B cell (primary cell): Measurements from ENCODE around the gene SNPH. TPM values are rescaled to one million over a fixed set of nuclear protein-coding genes. Genes with fewer than 3 reads are reported as not detected.

Experiments used
- ATAC-seq: fragments of 200-7000 bp; cut with Tn5 transposase; one replicate; pipeline ENCODE4 v1.10.0; 2021; ENCODE audit warnings: low read depth, mild to moderate bottlenecking, moderate number of reproducible peaks, moderate library complexity
- CTCF ChIA-PET: fragments of 350-600 bp; sonication (Branson Sonifier 250); formaldehyde crosslinking; loops from one replicate; lab custom pipeline; 2021; ENCODE audit warnings: antibody characterized with exemption, inconsistent platforms; lab: Charles Lee
- POLR2A ChIA-PET: fragments of 350-600 bp; sonication (Branson Sonifier 250); formaldehyde crosslinking; loops from one replicate; lab custom pipeline; 2021; ENCODE audit warnings: antibody characterized with exemption; lab: Charles Lee
- DNase-seq: peaks from one replicate; pipeline ENCODE4 v3.0.0; 2013
- H2AFZ ChIP-seq: 2 replicates; pipeline ENCODE4 v1.6.1; 2012; ENCODE audit warnings: mild to moderate bottlenecking, low read depth, low read length; ENCODE audit not compliant: insufficient read depth, poor library complexity, severe bottlenecking
- H3K27ac ChIP-seq, 2 donors: 1 replicate in 1 of 2; 2 replicates in 1 of 2; pipeline ENCODE4 v1.5.1; 2012 to 2013; ENCODE audit warnings: low read length in 2 of 2, mild to moderate bottlenecking in 2 of 2, moderate library complexity in 1 of 2
- H3K27me3 ChIP-seq, 4 experiments: fragments of 200-600 bp in 1 of 4; sonication (generic) in 1 of 4; replicated peaks in 1 of 4; 1 replicate in 2 of 4; 2 replicates in 2 of 4; pipeline versions ENCODE4 v1.6.1 to v1.7.0; 2013 to 2016; ENCODE audit warnings: low read length in 3 of 4, mild to moderate bottlenecking in 2 of 4, mixed read lengths in 1 of 4, moderate library complexity in 1 of 4; ENCODE audit not compliant: insufficient read depth in 4 of 4, control insufficient read depth in 3 of 4; ENCODE audit errors: control extremely low read depth in 1 of 4
- H3K36me3 ChIP-seq, 2 experiments: replicated peaks in 1 of 2; 1 replicate in 1 of 2; 2 replicates in 1 of 2; pipeline versions ENCODE4 v1.6.1 to v1.7.1; 2013; ENCODE audit warnings: low read length in 1 of 2; ENCODE audit not compliant: insufficient read depth in 2 of 2, control insufficient read depth in 1 of 2; ENCODE audit errors: control extremely low read depth in 1 of 2, extremely low read depth in 1 of 2
- H3K4me1 ChIP-seq, 2 donors: fragments of 200-600 bp in 1 of 2; sonication (generic) in 1 of 2; 1 replicate in 1 of 2; 2 replicates in 1 of 2; pipeline versions ENCODE4 v1.5.1 to v1.6.1; 2013 to 2017; ENCODE audit warnings: low read length in 2 of 2; ENCODE audit not compliant: control insufficient read depth in 2 of 2, insufficient read depth in 2 of 2
- H3K4me2 ChIP-seq: replicated peaks from 2 replicates; pipeline ENCODE3; 2012; ENCODE audit warnings: mild to moderate bottlenecking, low read depth, low read length; ENCODE audit not compliant: poor library complexity, severe bottlenecking
- H3K4me3 ChIP-seq, 5 experiments: fragments of 200-600 bp in 1 of 5; sonication (generic) in 1 of 5; 1 replicate in 3 of 5; 2 replicates in 2 of 5; pipeline versions ENCODE4 v1.5.1 to v1.7.0; 2011 to 2016; ENCODE audit warnings: low read length in 4 of 5, mild to moderate bottlenecking in 4 of 5, low read depth in 2 of 5, control low read depth in 1 of 5, moderate library complexity in 1 of 5; ENCODE audit not compliant: insufficient read depth in 1 of 5; ENCODE audit errors: control extremely low read depth in 1 of 5, extremely low read depth in 1 of 5
- H3K79me2 ChIP-seq: fragments of 200-600 bp; sonication (generic); one replicate; pipeline ENCODE4 v1.6.0; 2016; ENCODE audit warnings: low read length; ENCODE audit not compliant: control insufficient read depth, insufficient read depth
- H3K9ac ChIP-seq: fragments of 200-600 bp; sonication (generic); 2 replicates; pipeline ENCODE4 v1.6.1; 2017; ENCODE audit warnings: mild to moderate bottlenecking, low read length, moderate library complexity
- H3K9me3 ChIP-seq, 3 donors: one replicate each; pipeline versions ENCODE4 v1.6.1 to v1.7.1; 2013; ENCODE audit warnings: low read length in 2 of 3; ENCODE audit not compliant: control insufficient read depth in 2 of 3, insufficient read depth in 1 of 3; ENCODE audit errors: control extremely low read depth in 1 of 3
- H4K20me1 ChIP-seq: 2 replicates; pipeline ENCODE4 v1.6.0; 2012; ENCODE audit warnings: mild to moderate bottlenecking, low read length; ENCODE audit not compliant: insufficient read depth, control insufficient read depth, poor library complexity, severe bottlenecking
- H3K27ac Mint-ChIP-seq: one replicate; pipeline ENCODE4 v1.8.0; 2021; ENCODE audit warnings: mixed read lengths
- H3K27me3 Mint-ChIP-seq: one replicate; pipeline ENCODE4 v1.8.0; 2021; ENCODE audit warnings: mixed read lengths
- H3K4me1 Mint-ChIP-seq: one replicate; pipeline ENCODE4 v1.8.0; 2021; ENCODE audit warnings: mixed read lengths
- H3K4me3 Mint-ChIP-seq: one replicate; pipeline ENCODE4 v1.8.0; 2021; ENCODE audit warnings: mixed read lengths
- H3K9me3 Mint-ChIP-seq: one replicate; pipeline ENCODE4 v1.8.0; 2022; ENCODE audit warnings: mixed read lengths; ENCODE audit not compliant: insufficient read depth
- EZH2 ChIP-seq: IDR thresholded peaks from 2 replicates; pipeline ENCODE4 v1.6.1; 2012; ENCODE audit warnings: borderline replicate concordance, low read depth, mild to moderate bottlenecking, moderate library complexity, low read length; ENCODE audit not compliant: insufficient read depth, poor library complexity, severe bottlenecking
- WGBS: methylation state at CpG from one replicate; pipeline ENCODE4 v1.1.5; 2013; ENCODE audit warnings: missing lambda C conversion rate; ENCODE audit not compliant: insufficient coverage; 5-methylcytosine and 5-hydroxymethylcytosine counted together
- intact Hi-C: fragments of 100-400 bp; cut with micrococcal nuclease; formaldehyde crosslinking; loops from one replicate; pipeline ENCODE4 v1.10.0; 2022
- polyA plus RNA-seq: library from polyadenylated mRNA; depleted of rRNA; stranded (reverse); fragments of >200 nt; gene quantifications from 2 replicates; pipeline ENCODE4 v1.2.3, GENCODE V29; 2012
- total RNA-seq, 2 donors: library from RNA; stranded (reverse); fragments of 120-200 nt in 1 of 2; gene quantifications; 1 replicate in 1 of 2; 2 replicates in 1 of 2; pipeline versions ENCODE4 v1.2.3 to v1.2.4, GENCODE V29; 2013 to 2022
- TF ChIP-seq, protein P1 (sequence below): fragments of 200-600 bp; IDR thresholded peaks from one replicate; pipeline ENCODE4 v1.8.0; 2022; ENCODE audit warnings: antibody characterized with exemption, mild to moderate bottlenecking

The SNPH gene
- total and polyA plus RNA-seq, 2 donors (not counting 1 experiment from before 2014, with no cell fraction given) = 0.67 to 3.0 TPM

GRCh38 chr20:1264727-1265126 lies 1.4 kb upstream of the SNPH start:
- Histone ChIP-seq H3K36me3 (no peaks in the 10 kb centered on the region), H3K4me1 (peaks cover 9 to 15% of the 10 kb centered on the region in 2 donors), H3K27ac (no peak overlapping the region), H3K79me2 (no peaks in the 10 kb centered on the region), H3K27me3 (peaks cover 0 to 17% (median 9%) of the 10 kb centered on the region in 4 experiments), H4K20me1 (no peaks in the 10 kb centered on the region), H3K9ac (no peak overlapping the region), H3K9me3 (peaks cover 2 to 8% (median 7%) of the 10 kb centered on the region in 3 donors), H3K4me3 (no peak overlapping the region), H2AFZ (no peak overlapping the region), H3K4me2 (no peak overlapping the region)
- ChIA-PET CTCF (no interaction called here), POLR2A (no interaction called here)
- 94% methylated on average over 2 of the region's 2 CpGs for WGBS
- Mint-ChIP-seq H3K27ac (no peak overlapping the region), H3K9me3 (no peaks in the 10 kb centered on the region), H3K27me3 (peaks cover 13% of the 10 kb centered on the region), H3K4me3 (peak overlapping the region; percentile 91), H3K4me1 (peaks cover 13% of the 10 kb centered on the region)
- TF ChIP-seq EZH2 = no peak
- TF ChIP-seq, protein P1, sequence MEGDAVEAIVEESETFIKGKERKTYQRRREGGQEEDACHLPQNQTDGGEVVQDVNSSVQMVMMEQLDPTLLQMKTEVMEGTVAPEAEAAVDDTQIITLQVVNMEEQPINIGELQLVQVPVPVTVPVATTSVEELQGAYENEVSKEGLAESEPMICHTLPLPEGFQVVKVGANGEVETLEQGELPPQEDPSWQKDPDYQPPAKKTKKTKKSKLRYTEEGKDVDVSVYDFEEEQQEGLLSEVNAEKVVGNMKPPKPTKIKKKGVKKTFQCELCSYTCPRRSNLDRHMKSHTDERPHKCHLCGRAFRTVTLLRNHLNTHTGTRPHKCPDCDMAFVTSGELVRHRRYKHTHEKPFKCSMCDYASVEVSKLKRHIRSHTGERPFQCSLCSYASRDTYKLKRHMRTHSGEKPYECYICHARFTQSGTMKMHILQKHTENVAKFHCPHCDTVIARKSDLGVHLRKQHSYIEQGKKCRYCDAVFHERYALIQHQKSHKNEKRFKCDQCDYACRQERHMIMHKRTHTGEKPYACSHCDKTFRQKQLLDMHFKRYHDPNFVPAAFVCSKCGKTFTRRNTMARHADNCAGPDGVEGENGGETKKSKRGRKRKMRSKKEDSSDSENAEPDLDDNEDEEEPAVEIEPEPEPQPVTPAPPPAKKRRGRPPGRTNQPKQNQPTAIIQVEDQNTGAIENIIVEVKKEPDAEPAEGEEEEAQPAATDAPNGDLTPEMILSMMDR = no peak
- DNase-seq (no peak), ATAC-seq (no peak)
- intact Hi-C loops = loop anchor here (5.0 kb wide), 1 partner anchor 147 kb away; the partner anchor contains the start of gene PSMF1

DNA sequence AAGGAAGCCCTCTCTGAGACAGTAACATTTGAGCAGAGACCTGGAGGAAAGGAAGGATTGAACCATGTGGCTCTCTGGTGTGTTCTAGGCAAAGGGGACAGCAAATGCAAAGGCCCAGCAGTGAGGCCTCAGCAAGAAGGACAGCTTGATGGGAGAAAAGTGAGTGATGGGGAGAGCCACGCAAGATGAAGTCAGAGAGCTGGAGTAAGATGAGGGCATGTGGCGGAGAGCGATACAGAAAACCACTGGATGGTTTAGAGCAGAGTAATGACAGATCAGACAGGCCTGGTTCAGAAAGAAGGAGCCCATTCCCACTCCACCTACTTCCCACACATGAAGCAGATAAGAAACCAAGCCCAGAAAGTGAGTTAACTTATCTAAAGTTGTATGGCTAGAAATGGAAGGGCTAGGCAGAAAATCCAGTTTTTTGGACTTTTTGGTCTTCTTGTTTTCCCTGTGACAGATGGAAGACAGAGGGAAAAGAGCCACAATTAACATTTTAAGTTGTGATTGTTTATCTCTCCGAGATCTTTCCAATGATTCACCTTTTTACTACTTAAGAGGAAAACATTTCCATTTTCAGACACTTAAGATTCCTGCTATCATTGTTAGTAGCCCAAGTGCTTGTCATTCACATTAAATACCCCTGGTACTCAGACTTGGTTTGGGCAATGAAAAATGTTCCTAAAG lies 723 bp upstream of the SNPH start:
- no peaks in the 10 kb centered on the region for H3K36me3 ChIP-seq
- H3K4me2 ChIP-seq = peak overlapping the region; percentile 91
- Mint-ChIP-seq H3K27me3 (peaks cover 13% of the 10 kb centered on the region), H3K4me1 (peaks cover 13% of the 10 kb centered on the region), H3K27ac (no peak overlapping the region), H3K9me3 (no peaks in the 10 kb centered on the region), H3K4me3 (peak overlapping the region; percentile 91)
- peaks cover 2 to 8% (median 7%) of the 10 kb centered on the region in 3 donors for H3K9me3 ChIP-seq
- H3K27ac ChIP-seq = no peak overlapping the region
- intact Hi-C loops = loop anchor here (5.0 kb wide), 1 partner anchor 148 kb away; the partner anchor contains the start of gene PSMF1
- no peaks in the 10 kb centered on the region for H4K20me1 ChIP-seq
- DNase-seq (no peak), ATAC-seq (no peak)
- peak overlapping the region; percentile 85 for H2AFZ ChIP-seq
- no peaks in the 10 kb centered on the region for H3K79me2 ChIP-seq
- WGBS = no CpG with 5 or more reads among the region's 4 CpGs
- peaks cover 0 to 17% (median 9%) of the 10 kb centered on the region in 4 experiments for H3K27me3 ChIP-seq
- peaks cover 9 to 15% of the 10 kb centered on the region in 2 donors for H3K4me1 ChIP-seq
- POLR2A ChIA-PET = interaction anchor here (0.6 kb wide), 2 partner anchors 96 to 1584 kb away, joined by 3 read pairs; no protein-coding TSS in a partner anchor
- TF ChIP-seq, protein P1 = no peak
- no peak for TF ChIP-seq EZH2
- peak overlapping the region in 4 of 5 experiments; percentile 47 to 70 (median 59) for H3K4me3 ChIP-seq
- CTCF ChIA-PET = interaction anchor here (0.6 to 1.5 kb wide), 5 partner anchors 11 to 238 kb away, joined by 3 to 7 read pairs (median 3); no protein-coding TSS in a partner anchor
- peak overlapping the region; percentile 61 for H3K9ac ChIP-seq
